ENCODE measurements around the gene WDPCP. TPM values are rescaled to one million over a fixed set of nuclear protein-coding genes. Genes with fewer than 3 reads are reported as not detected.

The WDPCP gene
- total and polyA plus RNA-seq, 7 donors: 0.60 to 35.5 (median 14.0) TPM

- no peaks in the 10 kb centered on the region for H3K27me3 ChIP-seq
- no peak for DNase-seq
- no peak for TF ChIP-seq POLR2AphosphoS5 (IDR thresholded peaks at IDR 0.05)
- TF ChIP-seq CTCF (IDR thresholded peaks at IDR 0.05): no peak
- TF ChIP-seq EP300 (IDR thresholded peaks at IDR 0.05): no peak
- TF ChIP-seq POLR2A (IDR thresholded peaks at IDR 0.05): no peak
- H3K4me1 ChIP-seq: no peaks in the 10 kb centered on the region
- H3K9me3 ChIP-seq: peaks cover 0 to 8% (median 4%) of the 10 kb centered on the region in 4 donors
- intact Hi-C loops (cut with DNase I): no loop called here
- WGBS, 2 donors: 85% methylated on average over 1 of the region's 1 CpG
- H3K36me3 ChIP-seq: no peaks in the 10 kb centered on the region
- no peak overlapping the region for H3K4me3 ChIP-seq
- no peak overlapping the region for H3K27ac ChIP-seq
Observed at GRCh38 chr2:63131196-63131595, 457.1 kb downstream of the WDPCP start.

GRCh38 chr2:63127594-63127993 is 460.7 kb downstream of the WDPCP start:
- H3K36me3 ChIP-seq: no peaks in the 10 kb centered on the region

GRCh38 chr2:63124850-63125249 is 463.4 kb downstream of the WDPCP start:
- H3K4me3 ChIP-seq: no peak overlapping the region
- no peak for TF ChIP-seq POLR2A (IDR thresholded peaks at IDR 0.05)
- TF ChIP-seq POLR2AphosphoS5 (IDR thresholded peaks at IDR 0.05): no peak
- no peak for TF ChIP-seq EP300 (IDR thresholded peaks at IDR 0.05)
- no peak for TF ChIP-seq CTCF (IDR thresholded peaks at IDR 0.05)
- 84% methylated on average over 3 of the region's 3 CpGs for WGBS, 2 donors
- intact Hi-C loops (cut with DNase I): no loop called here
- H3K27ac ChIP-seq: no peak overlapping the region
- no peaks in the 10 kb centered on the region for H3K36me3 ChIP-seq
- H3K27me3 ChIP-seq: no peaks in the 10 kb centered on the region
- no peaks in the 10 kb centered on the region for H3K4me1 ChIP-seq
- H3K9me3 ChIP-seq: peaks cover 0 to 4% (median 0%) of the 10 kb centered on the region in 4 donors
- no peak for DNase-seq

More at GRCh38 chr2:63127594-63127993, 460.7 kb downstream of the WDPCP start:
- Histone ChIP-seq H3K4me3 (no peak overlapping the region), H3K27me3 (no peaks in the 10 kb centered on the region), H3K9me3 (peaks cover 0 to 8% (median 2%) of the 10 kb centered on the region in 4 donors), H3K27ac (no peak overlapping the region), H3K4me1 (no peaks in the 10 kb centered on the region)
- intact Hi-C loops (cut with DNase I): no loop called here
- TF ChIP-seq POLR2AphosphoS5 (IDR thresholded peaks at IDR 0.05): no peak
- TF ChIP-seq CTCF (IDR thresholded peaks at IDR 0.05): no peak
- no peak for TF ChIP-seq EP300 (IDR thresholded peaks at IDR 0.05)
- no peak for TF ChIP-seq POLR2A (IDR thresholded peaks at IDR 0.05)
- WGBS, 2 donors: 88 to 89% methylated on average over 4 of the region's 4 CpGs
- DNase-seq: no peak

- no peaks in the 10 kb centered on the region for H3K27me3 ChIP-seq
- no peak overlapping the region for H3K4me3 ChIP-seq
- 39 to 68% methylated on average over 2 of the region's 2 CpGs for WGBS, 2 donors
Observed at GRCh38 chr2:63124218-63124617, 464.1 kb downstream of the WDPCP start.

More at GRCh38 chr2:63124218-63124617, 464.1 kb downstream of the WDPCP start:
- no peak for TF ChIP-seq EP300 (IDR thresholded peaks at IDR 0.05)
- TF ChIP-seq POLR2AphosphoS5 (IDR thresholded peaks at IDR 0.05): no peak
- TF ChIP-seq POLR2A (IDR thresholded peaks at IDR 0.05): no peak
- TF ChIP-seq CTCF (IDR thresholded peaks at IDR 0.05): no peak
- Histone ChIP-seq H3K4me1 (no peaks in the 10 kb centered on the region), H3K36me3 (no peaks in the 10 kb centered on the region), H3K27ac (no peak overlapping the region), H3K9me3 (peaks cover 0 to 4% (median 0%) of the 10 kb centered on the region in 4 donors)
- intact Hi-C loops (cut with DNase I): no loop called here
- DNase-seq: no peak
